Right forelimb (tissue), 1 donor: Measurements from ENCODE around the gene HRAS.
A peak's percentile ranks its signal among the peaks of the same experiment; 100 is the strongest.
"Not testable (repeated sequence)": the region's sequence is repeated elsewhere in the genome, so short reads cannot be mapped to it uniquely, and the experiment has no call there.

ENCODE experiments used
- DNase-seq: peaks from one replicate; pipeline ENCODE4 v3.0.0-alpha.2; 2018

Gene HRAS

DNA sequence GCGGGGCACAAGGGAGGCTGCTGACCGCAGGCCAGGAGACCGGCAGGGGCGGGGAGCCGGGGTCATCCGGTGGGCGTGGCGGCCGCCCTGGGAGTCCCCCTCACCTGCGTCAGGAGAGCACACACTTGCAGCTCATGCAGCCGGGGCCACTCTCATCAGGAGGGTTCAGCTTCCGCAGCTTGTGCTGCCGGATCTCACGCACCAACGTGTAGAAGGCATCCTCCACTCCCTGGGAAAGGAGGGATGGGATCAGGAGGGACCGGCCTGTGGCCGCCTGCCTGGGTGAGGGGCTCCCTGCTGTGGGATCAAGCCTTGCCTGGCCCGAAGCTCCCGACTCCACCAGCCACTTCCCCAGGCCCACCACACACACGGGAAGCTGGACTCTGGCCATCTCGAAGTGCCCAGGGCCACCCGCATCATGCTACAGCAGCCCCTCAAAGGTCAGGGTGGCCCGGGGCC is 2.8 kb downstream of the HRAS start:
- no peak for DNase-seq

DNA sequence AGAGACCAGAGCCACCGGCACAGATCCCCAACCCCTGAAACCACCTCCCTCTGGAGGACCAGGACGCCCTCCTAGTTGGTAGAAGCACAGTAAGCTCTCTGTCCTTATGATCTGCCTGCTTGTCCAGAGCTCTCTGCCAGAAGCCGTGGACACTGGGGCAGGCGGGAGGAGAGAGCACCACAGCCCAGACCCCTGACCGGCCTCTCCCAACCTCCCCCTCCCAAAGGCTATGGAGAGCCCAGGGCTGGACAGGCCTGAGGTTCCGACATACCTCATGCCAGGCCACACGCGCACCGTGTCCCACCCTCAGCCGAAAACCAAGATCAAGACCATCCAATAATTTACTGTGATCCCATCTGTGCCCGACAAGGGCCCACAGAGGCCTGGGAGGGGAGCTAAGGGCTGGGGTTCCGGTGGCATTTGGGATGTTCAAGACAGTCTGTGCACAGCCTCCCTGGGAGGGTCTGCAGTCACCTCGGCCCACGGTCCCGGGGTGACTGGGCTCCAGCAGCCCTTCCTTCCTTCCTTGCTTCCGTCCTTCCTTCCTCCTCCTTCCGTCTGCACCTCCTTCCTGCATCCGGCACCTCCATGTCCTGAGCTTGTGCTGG is 3.4 kb downstream of the HRAS start:
- DNase-seq: peak; percentile 39

- DNase-seq: peak; percentile 45
Measured at GRCh38 chr11:530960-531831, 4.2 kb downstream of the HRAS start.

DNA sequence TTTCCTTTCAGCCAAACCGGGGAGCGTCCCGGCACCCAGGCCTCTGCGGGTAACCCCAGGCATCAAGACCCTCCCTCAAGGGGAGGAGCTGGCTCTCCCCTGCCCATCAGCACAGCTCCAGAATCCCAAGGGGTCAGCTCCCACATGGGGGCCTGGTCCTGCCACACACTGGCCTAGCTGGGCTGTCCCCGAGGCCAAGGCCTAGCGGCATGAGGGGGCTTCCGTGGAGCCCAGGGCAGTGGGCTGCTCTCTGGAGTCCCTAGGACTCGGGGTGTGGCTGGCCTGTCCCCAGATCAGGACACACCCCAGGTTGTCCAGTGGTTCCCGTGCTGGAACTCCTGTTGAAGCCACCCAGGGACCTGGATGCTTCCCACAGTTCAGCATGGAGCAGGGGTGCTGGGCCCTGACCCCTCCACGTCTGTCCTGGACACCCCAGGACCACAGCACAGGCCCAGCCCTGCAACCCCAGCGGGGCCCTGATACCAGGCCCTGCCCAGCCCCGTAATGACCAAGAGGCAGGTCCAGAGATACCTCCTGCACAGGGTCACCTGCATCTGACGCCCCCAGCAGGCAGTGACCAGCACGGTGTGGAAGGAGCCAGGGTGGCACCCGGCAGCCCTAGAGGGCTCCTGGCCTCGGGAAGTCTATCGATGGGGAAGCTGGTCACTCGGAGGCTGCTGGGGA is 5.5 kb downstream of the HRAS start:
- DNase-seq: no peak

- DNase-seq: no peak
Measured at GRCh38 chr11:528815-529727, 6.3 kb downstream of the HRAS start.

DNA sequence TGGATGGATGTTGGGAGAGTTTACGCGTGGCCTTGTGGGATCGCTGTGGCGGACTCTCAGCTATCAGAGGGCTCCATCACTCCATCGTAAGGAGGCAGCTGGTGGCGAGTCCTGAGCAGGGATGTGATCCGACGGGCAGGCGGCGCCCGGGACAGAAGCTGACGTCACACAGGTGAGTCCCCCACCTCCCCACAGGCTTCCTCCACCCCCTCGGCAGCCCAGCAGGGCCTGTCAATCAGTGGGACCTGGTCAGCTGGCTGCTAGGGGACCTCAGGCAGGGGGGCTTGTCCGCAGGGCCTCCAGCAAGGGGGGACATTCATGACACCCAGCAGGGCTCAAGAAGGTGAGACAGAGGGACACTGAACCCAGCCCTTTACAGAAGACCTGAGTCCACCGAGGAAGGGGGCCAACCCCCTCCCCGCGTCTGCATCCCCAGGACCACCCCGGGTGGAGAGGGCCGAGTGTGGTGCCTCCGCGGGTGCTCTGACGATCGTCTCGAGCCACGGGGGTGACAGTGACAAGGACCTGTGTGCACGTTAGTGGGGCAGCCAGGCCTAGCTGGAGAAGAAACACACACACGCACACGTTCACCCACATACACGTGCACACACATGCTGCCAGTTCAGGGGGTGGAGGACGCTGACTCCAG is 7.1 kb downstream of the HRAS start:
- DNase-seq: no peak

DNA sequence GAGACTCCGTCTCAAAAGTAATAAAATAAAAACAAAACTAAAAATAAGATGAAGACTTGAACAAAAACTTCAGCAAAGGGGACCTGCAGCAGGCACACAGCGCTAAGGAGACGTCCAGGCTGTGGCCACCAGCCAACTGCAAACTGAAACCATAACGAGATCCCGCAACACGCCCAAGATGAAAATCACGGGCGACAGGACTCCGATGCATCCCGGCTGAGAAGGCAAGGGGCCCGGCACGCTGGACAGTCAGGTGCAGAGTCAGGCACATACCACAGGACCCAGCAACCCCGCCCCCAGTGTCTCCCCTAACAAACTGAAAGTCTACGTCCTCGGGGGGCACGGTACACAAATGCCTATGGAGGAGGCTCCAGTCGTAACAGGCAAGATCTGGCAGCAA is 9.2 kb downstream of the HRAS start:
- DNase-seq: no peak

DNA sequence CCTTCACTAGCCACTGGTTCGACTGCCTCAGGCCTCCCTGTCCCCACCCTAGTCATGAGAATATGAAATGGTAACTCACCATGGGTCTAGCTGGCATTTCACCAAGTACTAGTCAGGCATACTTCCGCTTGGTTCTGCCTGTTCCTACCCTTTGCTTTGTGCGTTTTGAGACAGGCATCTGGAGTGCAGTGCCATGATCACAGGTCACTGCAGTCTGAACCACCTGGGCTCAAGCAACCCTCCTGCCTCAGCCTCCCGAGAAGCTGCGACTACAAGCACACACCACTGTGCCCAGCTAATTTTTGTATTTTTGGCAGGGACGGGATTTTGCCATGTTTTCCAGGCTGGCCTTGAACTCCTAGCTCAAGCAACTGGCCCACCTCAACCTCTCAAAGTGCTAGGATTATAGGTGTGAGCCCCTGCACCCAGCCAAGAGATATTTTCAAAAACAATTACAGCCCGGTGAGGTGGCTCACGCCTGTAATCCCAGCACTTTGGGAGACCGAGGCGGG is 14.1 kb downstream of the HRAS start:
- peak; percentile 38 for DNase-seq

- peak; percentile 56 for DNase-seq
Measured at GRCh38 chr11:520428-521176, 14.8 kb downstream of the HRAS start.

DNA sequence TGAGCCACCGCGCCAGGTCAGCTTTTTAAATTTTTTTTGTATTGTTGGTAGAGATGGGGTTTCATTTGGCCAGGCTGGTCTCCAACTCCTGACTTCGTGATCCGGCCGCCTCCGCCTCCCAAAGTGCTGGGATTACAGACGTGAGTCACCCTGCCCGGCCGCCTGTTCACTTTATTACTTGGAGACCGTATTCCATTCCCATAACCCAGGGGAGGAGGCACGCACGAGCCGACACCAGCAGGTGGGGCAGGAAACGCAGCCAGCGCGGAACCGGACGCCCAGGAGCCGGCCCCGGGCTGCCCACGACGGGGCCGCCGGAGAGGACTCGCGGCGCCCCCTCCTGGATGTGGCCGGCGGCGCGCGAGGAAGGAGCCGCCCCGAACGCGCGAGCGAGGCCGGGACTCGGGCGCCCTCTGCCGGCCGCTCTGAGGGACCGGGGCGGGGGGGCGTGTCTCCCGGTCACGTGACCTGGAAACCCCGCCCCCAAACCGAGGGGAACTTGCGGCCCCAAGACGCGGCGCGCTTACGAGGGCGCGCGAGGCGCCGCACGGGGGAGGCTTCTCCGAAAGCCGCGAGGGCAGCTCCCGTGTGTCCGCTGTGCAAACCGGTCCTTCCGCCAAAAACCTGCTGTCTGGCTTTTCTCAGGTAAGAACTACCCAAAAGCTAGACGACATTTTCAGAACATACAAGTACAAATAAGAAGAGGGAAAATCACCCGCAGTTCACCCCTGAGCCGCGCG is 16.7 kb downstream of the HRAS start:
- peak; percentile 93 for DNase-seq

DNA sequence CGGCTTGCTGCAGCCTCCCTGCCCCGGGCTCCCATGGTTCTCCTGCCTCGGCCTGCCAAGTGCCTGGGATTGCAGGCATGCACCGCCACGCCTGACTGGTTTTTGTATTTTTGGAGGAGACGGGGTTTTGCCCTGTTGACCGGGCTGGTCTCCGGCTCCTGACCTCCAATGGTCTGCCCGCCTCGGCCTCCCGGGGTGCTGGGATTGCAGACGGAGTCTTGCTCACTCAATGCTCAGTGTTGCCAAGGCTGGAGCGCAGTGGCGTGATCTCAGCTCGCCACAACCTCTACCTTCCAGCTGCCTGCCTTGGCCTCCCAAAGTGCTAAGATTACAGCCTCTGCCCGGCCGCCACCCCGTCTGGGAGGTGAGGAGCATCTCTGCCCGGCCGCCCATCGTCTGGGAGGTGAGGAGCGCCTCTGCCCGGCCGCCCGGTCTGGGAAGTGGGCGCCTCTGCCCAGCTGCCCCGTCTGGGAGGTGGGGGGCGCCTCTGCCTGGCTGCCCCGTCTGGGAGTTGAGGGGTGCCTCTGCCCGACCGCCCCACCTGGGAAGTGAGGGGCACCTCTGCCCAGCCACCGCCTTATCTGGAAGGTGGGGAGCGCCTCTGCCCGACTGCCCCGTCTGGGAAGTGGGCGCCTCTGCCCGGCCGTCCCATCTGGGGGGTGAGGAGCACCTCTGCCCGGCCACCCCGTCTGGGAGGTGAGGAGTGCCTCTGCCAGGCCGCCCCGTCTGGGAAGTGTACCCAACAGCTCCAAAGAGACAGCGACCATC is 18.3 kb downstream of the HRAS start:
- DNase-seq: not testable (repeated sequence)

DNA sequence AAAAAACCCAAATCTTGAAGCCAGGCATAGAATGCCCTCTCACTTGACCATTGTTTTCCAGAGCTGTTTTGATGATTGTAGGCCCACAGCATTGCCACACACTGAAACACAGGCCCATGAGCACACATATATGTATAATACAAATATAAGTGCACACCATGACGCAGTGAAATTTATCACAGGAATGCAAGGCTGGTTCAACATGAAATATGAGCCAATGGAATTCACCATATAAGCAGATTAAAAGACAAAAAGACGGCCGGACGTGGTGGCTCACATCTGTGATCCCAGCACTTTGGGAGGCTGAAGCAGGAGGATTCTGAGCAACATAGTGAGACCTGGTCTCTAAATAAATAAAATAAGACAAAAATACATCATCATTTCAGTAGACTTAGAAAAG is 19.0 kb downstream of the HRAS start:
- no peak for DNase-seq

DNA sequence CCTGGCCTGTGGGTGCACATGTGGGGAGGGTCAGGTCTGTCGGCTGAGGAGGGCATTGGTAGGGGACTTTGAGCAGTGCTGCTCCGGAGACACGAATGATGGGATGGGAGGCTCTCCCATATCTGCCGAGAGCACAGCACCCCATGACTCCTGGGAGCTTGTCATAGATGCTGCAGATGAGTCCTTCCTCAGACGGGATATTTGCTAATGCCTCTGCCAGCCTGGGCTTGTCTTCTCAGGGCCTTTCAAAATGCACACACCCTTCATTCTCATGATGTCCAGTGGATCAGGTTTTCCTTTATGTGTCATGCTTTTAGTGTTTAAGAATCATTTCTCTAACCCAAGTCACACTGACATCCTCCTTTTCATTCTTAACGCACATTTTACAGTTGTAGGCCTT is 20.2 kb downstream of the HRAS start:
- DNase-seq: no peak

- no peak for DNase-seq
Measured at GRCh38 chr11:514606-515005, 20.8 kb downstream of the HRAS start.

DNA sequence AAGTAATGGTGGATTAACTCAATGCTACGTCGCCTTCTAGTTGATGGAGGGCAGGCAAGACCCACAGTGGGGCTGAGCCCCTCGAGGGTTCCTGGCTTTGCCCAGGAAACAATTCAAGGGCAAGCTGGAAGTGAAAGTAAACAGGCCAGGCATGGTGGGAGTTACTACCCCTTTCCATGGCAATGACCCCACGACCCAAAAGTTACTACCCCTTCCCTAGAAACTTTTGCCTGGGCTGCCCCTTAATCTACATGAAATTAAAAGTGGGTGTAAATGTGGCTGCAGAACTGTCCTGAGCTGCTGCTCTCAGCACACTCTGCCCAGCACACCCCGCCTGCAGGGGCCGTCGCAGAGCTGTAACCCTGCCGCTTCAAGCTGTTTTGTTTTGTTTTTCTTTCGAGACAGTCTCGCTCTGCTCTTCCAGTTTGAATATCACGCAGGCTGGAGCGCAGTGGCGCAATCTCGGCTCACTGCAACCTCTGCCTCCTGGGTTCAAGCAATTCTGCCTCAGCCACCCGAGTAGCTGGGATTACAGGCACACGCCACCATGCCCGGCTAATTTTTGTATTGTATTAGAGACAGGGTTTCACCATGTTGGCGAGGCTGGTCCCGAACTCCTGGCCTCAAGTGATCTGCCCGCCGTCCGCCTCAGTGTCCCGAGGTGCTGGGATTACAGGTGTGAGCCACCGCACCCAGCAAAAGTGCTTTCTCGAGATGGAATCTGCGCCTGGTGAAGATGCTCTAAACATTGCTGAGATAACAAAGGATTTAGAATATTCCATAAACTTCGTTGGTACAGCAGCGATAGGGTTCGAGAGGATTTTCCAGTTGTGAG is 22.4 kb downstream of the HRAS start:
- no peak for DNase-seq

GRCh38 chr11:508956-509355 is 26.4 kb downstream of the HRAS start:
- DNase-seq: no peak

DNA sequence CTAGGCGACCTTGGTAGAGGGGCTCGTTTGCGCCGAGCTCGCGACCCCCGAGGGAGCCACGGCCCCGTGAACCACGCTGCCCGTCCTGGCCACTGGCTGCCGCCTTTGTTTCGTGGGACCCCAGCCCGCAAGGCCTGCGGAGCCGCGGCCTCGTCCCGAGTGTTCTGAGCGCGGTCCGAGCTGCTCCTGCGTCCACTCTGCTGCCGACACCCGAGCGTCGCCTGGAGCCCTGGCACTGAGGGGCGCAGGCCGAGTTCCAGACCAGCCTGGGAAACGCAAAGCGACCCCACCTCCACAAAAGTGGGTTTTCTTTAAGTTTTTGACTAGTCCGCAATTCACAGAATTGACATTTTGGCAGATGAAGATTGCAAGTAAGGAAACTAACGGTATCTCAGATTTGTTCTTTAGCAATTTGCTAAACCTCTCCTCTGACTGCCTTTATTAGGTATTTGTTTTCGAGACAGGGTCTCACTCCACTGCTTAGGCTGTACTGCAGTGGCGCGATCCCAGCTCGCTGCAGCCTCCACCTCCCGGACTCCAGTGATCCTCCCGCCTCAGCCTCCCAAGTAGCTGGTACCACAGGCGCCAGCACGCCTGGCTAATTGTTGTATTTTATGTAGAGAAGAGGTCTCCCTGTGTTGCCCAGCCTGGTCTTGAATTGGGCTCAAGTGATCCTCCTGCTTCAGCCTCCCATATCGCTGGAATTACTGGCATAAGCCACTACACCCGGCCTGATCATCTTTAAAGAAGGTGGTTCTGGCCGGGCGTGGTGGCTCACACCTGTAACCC is 27.5 kb downstream of the HRAS start:
- DNase-seq: no peak
